ENCODE data around the gene PNPO.

The PNPO gene

GRCh38 chr17:47953909-47954308, 12.5 kb downstream of the PNPO start:
- Histone ChIP-seq H3K9ac (ENCODE audit: low read depth, low read length) (no peak overlapping the region), H3K79me2 (ENCODE audit: insufficient read depth, low read length) (no peaks in the 10 kb centered on the region), H3K9me3 (ENCODE audit: insufficient read depth, low read length, severe bottlenecking) (no peaks in the 10 kb centered on the region), H3K4me1 (ENCODE audit: insufficient read depth, low read length) (peaks cover 8% of the 10 kb centered on the region; the same call in 1 of the 2 replicates), H3K27me3 (ENCODE audit: insufficient read depth, low read length, poor library complexity) (no peaks in the 10 kb centered on the region), H3K4me3 (ENCODE audit: low read depth in 1 of 2, low read length in 2 of 2) (no peak overlapping the region), H2AFZ (ENCODE audit: low read depth, low read length) (no peak overlapping the region), H4K20me1 (ENCODE audit: insufficient read depth, low read length) (no peaks in the 10 kb centered on the region), H3K27ac (ENCODE audit: low read length) (no peak overlapping the region), H3K36me3 (ENCODE audit: insufficient read depth, low read length) (0 out of 2 replicates have a peak, but pooled peaks cover 2% of the 10 kb centered on the region), H3K4me2 (ENCODE audit: insufficient read depth, low read length) (no peak overlapping the region)
- ATAC-seq (ENCODE audit: insufficient read depth, low read depth) (no peak), DNase-seq (no peak)
- TF ChIP-seq EZH2 (IDR thresholded peaks at IDR 0.05; ENCODE audit: borderline replicate concordance, low read depth, low read length, severe bottlenecking) (no peak), CTCF (IDR thresholded peaks at IDR 0.05; ENCODE audit: borderline replicate concordance, extremely low read depth, low read length, poor library complexity, severe bottlenecking) (no peak)

GRCh38 chr17:47955497-47956461, 14.4 kb downstream of the PNPO start:
- Histone ChIP-seq H3K4me1 (ENCODE audit: insufficient read depth, low read length) (no peaks in the 10 kb centered on the region), H3K27ac (ENCODE audit: low read length) (no peak overlapping the region), H3K9me3 (ENCODE audit: insufficient read depth, low read length, severe bottlenecking) (no peaks in the 10 kb centered on the region), H3K4me2 (ENCODE audit: insufficient read depth, low read length) (no peak overlapping the region), H3K9ac (ENCODE audit: low read depth, low read length) (no peak overlapping the region), H3K36me3 (ENCODE audit: insufficient read depth, low read length) (no peaks in the 10 kb centered on the region), H4K20me1 (ENCODE audit: insufficient read depth, low read length) (no peaks in the 10 kb centered on the region), H2AFZ (ENCODE audit: low read depth, low read length) (no peak overlapping the region), H3K79me2 (ENCODE audit: insufficient read depth, low read length) (no peaks in the 10 kb centered on the region), H3K27me3 (ENCODE audit: insufficient read depth, low read length, poor library complexity) (no peaks in the 10 kb centered on the region), H3K4me3 (ENCODE audit: low read depth in 1 of 2, low read length in 2 of 2) (no peak overlapping the region)
- ATAC-seq (ENCODE audit: insufficient read depth, low read depth) (no peak), DNase-seq (no peak)
- TF ChIP-seq CTCF (IDR thresholded peaks at IDR 0.05; ENCODE audit: borderline replicate concordance, extremely low read depth, low read length, poor library complexity, severe bottlenecking) (no peak), EZH2 (IDR thresholded peaks at IDR 0.05; ENCODE audit: borderline replicate concordance, low read depth, low read length, severe bottlenecking) (no peak)

GRCh38 chr17:47956791-47957590, 15.6 kb downstream of the PNPO start:
- Histone ChIP-seq H3K4me1 (ENCODE audit: insufficient read depth, low read length) (no peaks in the 10 kb centered on the region), H3K4me3 (ENCODE audit: low read depth in 1 of 2, low read length in 2 of 2) (no peak overlapping the region), H3K9me3 (ENCODE audit: insufficient read depth, low read length, severe bottlenecking) (no peaks in the 10 kb centered on the region), H3K9ac (ENCODE audit: low read depth, low read length) (no peak overlapping the region), H3K36me3 (ENCODE audit: insufficient read depth, low read length) (no peaks in the 10 kb centered on the region), H2AFZ (ENCODE audit: low read depth, low read length) (no peak overlapping the region), H3K27ac (ENCODE audit: low read length) (no peak overlapping the region), H3K79me2 (ENCODE audit: insufficient read depth, low read length) (no peaks in the 10 kb centered on the region), H3K27me3 (ENCODE audit: insufficient read depth, low read length, poor library complexity) (no peaks in the 10 kb centered on the region), H3K4me2 (ENCODE audit: insufficient read depth, low read length) (no peak overlapping the region), H4K20me1 (ENCODE audit: insufficient read depth, low read length) (no peaks in the 10 kb centered on the region)
- DNase-seq (no peak), ATAC-seq (ENCODE audit: insufficient read depth, low read depth) (no peak)
- TF ChIP-seq EZH2 (IDR thresholded peaks at IDR 0.05; ENCODE audit: borderline replicate concordance, low read depth, low read length, severe bottlenecking): no peak
- TF ChIP-seq CTCF (IDR thresholded peaks at IDR 0.05; ENCODE audit: borderline replicate concordance, extremely low read depth, low read length, poor library complexity, severe bottlenecking): no peak
